ENCODE measurements around the gene MAP2K6.

MAP2K6 gene

GRCh38 chr17:69578385-69578936 lies 164.0 kb downstream of the MAP2K6 start:
- no peak for DNase-seq (ENCODE audit: low spot score)

- no peak for DNase-seq (ENCODE audit: low spot score)
Observed at GRCh38 chr17:69579961-69580677, 165.6 kb downstream of the MAP2K6 start.

GRCh38 chr17:69581061-69581961 lies 166.8 kb downstream of the MAP2K6 start:
- DNase-seq (ENCODE audit: low spot score) = peak; percentile 88

GRCh38 chr17:69588316-69588715 lies 173.8 kb downstream of the MAP2K6 start:
- DNase-seq (ENCODE audit: low spot score) = no peak

- DNase-seq (ENCODE audit: low spot score) = no peak
Observed at GRCh38 chr17:69588827-69589239, 174.3 kb downstream of the MAP2K6 start.

GRCh38 chr17:69590671-69591070 lies 176.2 kb downstream of the MAP2K6 start:
- no peak for DNase-seq (ENCODE audit: low spot score)

GRCh38 chr17:69592692-69593350 lies 178.3 kb downstream of the MAP2K6 start:
- DNase-seq (ENCODE audit: low spot score) = no peak

GRCh38 chr17:69593351-69593715 lies 178.8 kb downstream of the MAP2K6 start:
- DNase-seq (ENCODE audit: low spot score) = no peak

- no peak for DNase-seq (ENCODE audit: low spot score)
Observed at GRCh38 chr17:69593716-69594115, 179.2 kb downstream of the MAP2K6 start.

- no peak for DNase-seq (ENCODE audit: low spot score)
Observed at GRCh38 chr17:69594641-69595040, 180.1 kb downstream of the MAP2K6 start.

GRCh38 chr17:69596141-69596540 lies 181.6 kb downstream of the MAP2K6 start:
- no peak for DNase-seq (ENCODE audit: low spot score)

GRCh38 chr17:69597898-69598692 lies 183.6 kb downstream of the MAP2K6 start:
- no peak for DNase-seq (ENCODE audit: low spot score)

- DNase-seq (ENCODE audit: low spot score) = no peak
Observed at GRCh38 chr17:69602972-69603371, 188.5 kb downstream of the MAP2K6 start.
